Measurements from ENCODE around the gene ZNF423.

Gene ZNF423

DNA sequence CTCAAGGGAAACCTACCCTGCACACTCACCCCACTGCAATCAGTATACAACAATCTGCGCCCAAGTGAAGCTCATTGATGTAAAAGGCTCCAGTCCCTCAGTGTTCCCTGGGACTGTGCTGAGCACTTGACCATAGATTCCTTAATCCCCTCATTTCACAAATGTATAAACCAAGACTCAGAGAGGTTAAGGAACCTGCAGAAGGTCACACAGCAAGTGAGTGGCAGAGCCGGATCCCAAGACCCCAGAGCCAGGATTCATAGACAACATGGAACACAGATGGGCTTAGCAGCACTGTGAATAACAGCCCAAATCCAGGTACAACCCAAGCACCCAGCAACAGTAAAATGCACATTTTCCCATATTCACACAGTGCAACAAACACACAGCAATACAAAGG lies 256.6 kb downstream of the ZNF423 start:
- H3K27ac ChIP-seq = no peak overlapping the region
- TF ChIP-seq, protein P1, sequence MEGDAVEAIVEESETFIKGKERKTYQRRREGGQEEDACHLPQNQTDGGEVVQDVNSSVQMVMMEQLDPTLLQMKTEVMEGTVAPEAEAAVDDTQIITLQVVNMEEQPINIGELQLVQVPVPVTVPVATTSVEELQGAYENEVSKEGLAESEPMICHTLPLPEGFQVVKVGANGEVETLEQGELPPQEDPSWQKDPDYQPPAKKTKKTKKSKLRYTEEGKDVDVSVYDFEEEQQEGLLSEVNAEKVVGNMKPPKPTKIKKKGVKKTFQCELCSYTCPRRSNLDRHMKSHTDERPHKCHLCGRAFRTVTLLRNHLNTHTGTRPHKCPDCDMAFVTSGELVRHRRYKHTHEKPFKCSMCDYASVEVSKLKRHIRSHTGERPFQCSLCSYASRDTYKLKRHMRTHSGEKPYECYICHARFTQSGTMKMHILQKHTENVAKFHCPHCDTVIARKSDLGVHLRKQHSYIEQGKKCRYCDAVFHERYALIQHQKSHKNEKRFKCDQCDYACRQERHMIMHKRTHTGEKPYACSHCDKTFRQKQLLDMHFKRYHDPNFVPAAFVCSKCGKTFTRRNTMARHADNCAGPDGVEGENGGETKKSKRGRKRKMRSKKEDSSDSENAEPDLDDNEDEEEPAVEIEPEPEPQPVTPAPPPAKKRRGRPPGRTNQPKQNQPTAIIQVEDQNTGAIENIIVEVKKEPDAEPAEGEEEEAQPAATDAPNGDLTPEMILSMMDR (IDR thresholded peaks at IDR 0.05) = no peak
- peak; percentile 17 for DNase-seq (ENCODE audit: low spot score)
- H3K4me3 ChIP-seq = no peak overlapping the region

DNA sequence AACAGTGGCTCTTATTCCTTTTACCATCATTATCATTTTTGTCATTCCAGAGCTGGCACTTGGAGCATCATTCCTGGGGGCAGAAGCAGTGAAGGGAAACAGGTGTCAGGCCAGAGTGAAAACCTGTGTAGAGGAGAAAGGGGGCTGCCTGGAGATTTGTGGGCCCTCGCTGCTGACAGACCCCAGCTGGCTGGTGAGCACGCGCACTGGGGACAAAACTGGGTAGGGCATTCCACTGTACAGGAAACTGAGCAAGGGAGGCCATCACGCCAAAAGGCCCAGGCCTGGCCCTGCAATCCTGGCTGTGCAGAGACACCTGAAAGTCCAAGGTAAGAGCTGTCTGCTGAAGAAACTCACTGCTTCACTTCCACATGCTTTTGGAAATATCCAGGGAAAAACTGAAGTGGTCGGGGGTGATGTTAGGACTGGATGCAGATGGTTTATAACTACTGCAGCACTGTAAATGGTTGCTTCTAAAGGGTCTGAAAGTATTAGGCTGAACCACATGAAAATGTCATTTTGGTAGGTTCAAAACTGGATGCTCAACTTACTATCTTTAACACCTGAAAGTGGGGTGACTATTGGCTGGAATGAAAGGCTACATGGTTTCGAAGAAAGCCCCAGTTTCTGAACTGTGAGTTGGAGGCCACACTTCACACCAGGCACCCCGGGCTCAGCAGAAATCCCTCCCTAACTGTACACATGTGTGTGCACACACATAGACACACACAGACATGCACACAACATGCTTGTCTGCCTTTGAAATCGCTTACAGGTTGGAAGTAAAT lies 257.3 kb downstream of the ZNF423 start:
- TF ChIP-seq, protein P1 (IDR thresholded peaks at IDR 0.05) = no peak
- H3K4me3 ChIP-seq = no peak overlapping the region
- H3K27ac ChIP-seq = no peak overlapping the region
- peak; percentile 54 for DNase-seq (ENCODE audit: low spot score)

DNA sequence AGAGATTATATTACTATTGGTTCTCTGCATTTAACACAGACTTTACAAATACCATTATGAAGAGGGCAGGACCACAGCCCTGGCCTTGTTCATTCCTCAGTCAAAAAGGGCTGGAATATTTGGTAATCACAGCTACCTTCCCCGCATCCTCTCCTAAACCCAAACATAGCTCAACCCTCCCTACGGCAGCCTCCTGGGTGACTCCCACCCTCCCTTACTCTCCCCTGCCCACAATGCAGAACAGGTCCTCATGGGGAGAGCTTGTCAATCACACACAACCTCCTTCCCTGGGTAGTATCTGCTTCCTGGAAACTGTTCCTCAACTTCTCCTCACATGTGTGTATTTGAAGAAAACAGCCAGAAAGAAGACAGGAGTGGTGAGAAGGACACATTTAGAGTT lies 258.1 kb downstream of the ZNF423 start:
- no peak overlapping the region for H3K27ac ChIP-seq
- no peak overlapping the region for H3K4me3 ChIP-seq
- peak; percentile 14 for DNase-seq (ENCODE audit: low spot score)
- TF ChIP-seq, protein P1 (IDR thresholded peaks at IDR 0.05) = no peak

DNA sequence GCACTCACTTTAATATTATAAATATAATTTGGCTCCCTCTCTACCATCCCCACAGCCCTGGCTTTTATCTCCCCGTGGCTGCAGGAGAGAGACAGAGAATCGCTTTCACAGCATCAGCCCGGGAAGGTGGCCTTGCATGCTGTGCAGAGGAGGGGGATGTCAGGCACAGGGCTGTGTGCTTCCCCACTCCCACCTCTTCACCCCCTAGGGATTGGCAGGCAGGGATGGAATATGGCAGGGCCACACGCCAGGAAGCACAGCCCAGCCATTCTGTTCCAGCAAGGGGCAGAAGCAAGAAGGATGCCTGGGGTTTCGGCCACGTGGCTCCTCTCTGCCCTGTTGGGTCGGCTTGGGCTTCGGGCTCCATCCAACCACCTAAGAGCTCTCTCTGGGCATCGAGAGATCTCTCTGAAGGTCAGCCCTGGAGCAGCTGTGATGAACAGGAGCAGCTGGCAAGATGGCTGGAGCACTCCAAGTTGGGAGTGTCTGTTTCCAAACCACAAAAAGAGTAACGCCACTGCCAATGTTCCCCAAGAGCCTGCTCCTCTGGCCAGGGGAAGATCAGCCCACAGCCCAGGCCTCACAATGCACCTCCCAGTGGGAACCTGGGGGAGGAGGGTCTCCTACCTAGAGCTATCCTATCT lies 259.1 kb downstream of the ZNF423 start:
- TF ChIP-seq, protein P1 (IDR thresholded peaks at IDR 0.05) = no peak
- Histone ChIP-seq H3K27ac (peak overlapping the region in 1 of 2 donors; percentile 52), H3K4me3 (no peak overlapping the region)
- peak; percentile 71 for DNase-seq (ENCODE audit: low spot score)

DNA sequence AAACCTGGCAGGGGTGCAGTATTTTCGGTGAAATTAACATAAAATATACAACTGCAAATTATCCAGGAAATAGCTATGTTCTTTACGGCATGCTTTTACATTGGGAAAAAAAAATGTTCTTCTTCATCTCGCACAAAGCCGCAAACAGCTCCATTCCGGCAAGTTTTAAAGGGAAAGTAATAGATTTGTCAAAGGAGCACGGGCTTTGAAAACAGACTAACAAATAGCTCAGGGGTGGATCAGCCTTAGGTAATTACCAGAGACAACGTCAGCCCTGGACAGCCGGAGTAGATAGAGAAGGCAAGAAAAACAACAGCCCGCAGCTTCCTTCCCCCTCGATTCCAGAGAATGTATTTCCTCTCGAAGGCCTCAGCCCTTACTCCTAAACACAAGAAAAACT lies 259.8 kb downstream of the ZNF423 start:
- Histone ChIP-seq H3K27ac (peak overlapping the region in 1 of 2 donors; percentile 38), H3K4me3 (peak overlapping the region; percentile 50)
- TF ChIP-seq, protein P1 (IDR thresholded peaks at IDR 0.05) = no peak
- DNase-seq (ENCODE audit: low spot score) = peak; percentile 31

DNA sequence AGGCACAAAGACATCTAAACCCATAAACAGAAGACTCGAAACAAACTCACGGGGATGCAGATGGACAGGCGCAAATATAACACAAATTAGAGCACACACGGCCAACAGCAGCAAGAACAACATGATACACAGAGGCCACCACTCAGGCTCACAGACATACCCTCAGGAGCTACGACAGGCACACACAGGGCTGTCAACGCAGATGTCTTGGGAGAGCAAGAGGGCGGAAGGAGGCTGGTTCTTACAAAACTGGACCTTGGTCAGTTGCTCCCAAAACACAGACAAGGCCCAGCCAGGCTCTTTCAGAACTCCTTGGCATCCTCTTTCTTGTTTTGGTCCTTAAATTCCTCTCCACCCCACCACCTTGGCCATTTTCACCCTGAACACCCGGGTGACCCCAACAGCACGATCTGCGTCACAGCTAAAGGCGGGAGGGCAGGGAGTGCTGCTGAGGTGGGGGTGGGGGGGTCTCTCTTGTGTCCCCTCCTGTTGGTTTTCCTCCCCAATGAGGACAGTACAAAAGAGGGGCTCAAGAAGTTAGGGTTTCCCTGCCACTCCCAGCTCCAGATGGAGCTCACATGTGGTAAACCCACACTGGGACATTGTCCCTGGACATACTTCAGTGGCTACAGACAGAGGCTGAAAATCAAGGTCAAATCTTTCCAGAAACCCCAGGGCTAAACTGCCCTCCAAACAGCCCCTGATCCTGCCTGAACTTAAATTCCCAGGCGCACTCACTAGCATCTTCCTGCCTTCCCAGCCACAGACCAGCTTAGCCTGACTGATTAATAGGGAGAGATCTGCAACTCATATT lies 261.0 kb downstream of the ZNF423 start:
- peak; percentile 50 for DNase-seq (ENCODE audit: low spot score)
- Histone ChIP-seq H3K4me3 (no peak overlapping the region), H3K27ac (no peak overlapping the region)

More for the DNA sequence above, 261.0 kb downstream of the ZNF423 start:
- TF ChIP-seq, protein P1 (IDR thresholded peaks at IDR 0.05) = no peak
